GM12875 (cell line): ENCODE data around the gene GHRHR.

Experiments used
- H3K4me3 ChIP-seq: one replicate; pipeline ENCODE4 v1.5.1; 2011; ENCODE audit warnings: low read depth, low read length, control low read depth
- TF ChIP-seq, protein P1 (sequence below): IDR thresholded peaks from 2 replicates; pipeline ENCODE4 v1.5.1; 2011; ENCODE audit warnings: low read depth, mild to moderate bottlenecking, control low read depth, inconsistent platforms, low read length, moderate library complexity, borderline replicate concordance; ENCODE audit not compliant: insufficient read depth

The GHRHR gene

DNA sequence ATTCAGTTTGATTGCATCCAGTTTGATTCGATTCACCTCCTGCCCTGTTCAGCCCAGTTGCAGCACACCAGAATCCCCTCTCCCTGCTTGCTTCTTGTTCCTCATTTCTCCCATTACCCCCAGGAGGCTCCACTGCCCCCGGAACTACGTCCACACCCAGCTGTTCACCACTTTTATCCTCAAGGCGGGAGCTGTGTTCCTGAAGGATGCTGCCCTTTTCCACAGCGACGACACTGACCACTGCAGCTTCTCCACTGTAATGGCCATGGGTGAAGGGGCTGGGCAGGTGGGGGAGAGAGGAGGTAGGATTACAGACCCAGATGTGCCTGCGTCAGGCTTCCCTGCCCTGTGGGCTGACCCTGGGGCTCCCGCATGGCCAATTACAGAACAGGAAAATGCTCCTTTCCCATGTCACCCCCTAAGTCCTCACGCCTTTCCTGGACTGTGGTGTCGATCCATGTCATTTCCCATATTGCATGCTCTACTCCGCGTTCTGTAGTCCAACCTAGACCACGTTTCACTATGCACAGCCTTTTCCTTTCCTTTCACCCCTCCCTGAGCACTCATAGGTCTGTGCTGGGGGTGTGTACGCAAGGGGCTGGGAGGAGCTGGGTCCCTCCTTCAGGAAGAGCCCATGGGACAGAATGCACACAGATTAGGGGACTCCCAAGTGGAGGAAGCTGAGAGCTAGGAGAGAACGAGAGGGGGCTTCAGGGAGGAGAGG lies 8.2 kb downstream of the GHRHR start:
- TF ChIP-seq, protein P1, sequence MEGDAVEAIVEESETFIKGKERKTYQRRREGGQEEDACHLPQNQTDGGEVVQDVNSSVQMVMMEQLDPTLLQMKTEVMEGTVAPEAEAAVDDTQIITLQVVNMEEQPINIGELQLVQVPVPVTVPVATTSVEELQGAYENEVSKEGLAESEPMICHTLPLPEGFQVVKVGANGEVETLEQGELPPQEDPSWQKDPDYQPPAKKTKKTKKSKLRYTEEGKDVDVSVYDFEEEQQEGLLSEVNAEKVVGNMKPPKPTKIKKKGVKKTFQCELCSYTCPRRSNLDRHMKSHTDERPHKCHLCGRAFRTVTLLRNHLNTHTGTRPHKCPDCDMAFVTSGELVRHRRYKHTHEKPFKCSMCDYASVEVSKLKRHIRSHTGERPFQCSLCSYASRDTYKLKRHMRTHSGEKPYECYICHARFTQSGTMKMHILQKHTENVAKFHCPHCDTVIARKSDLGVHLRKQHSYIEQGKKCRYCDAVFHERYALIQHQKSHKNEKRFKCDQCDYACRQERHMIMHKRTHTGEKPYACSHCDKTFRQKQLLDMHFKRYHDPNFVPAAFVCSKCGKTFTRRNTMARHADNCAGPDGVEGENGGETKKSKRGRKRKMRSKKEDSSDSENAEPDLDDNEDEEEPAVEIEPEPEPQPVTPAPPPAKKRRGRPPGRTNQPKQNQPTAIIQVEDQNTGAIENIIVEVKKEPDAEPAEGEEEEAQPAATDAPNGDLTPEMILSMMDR, result no peak
- no peak overlapping the region for H3K4me3 ChIP-seq

DNA sequence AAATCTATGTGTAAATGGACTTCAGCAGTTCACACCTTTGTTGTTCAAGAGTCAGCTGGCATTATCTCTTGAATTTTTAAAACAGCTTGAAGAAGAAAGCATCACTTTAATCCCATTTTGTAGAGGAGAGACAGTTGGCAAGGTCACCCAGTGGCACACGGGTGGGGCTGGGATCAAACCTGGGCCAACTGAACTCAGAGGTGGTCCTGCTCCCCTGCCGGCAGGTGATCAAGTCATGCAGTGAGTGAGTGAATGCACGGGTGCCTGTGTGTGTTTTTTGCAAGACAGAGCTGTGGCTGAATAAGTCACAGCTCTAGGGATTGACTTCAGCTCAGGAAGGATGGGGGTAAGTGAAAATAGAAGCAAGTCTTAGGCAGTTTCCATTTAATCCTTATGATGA lies 9.5 kb downstream of the GHRHR start:
- H3K4me3 ChIP-seq, result no peak overlapping the region
- TF ChIP-seq, protein P1, result no peak

DNA sequence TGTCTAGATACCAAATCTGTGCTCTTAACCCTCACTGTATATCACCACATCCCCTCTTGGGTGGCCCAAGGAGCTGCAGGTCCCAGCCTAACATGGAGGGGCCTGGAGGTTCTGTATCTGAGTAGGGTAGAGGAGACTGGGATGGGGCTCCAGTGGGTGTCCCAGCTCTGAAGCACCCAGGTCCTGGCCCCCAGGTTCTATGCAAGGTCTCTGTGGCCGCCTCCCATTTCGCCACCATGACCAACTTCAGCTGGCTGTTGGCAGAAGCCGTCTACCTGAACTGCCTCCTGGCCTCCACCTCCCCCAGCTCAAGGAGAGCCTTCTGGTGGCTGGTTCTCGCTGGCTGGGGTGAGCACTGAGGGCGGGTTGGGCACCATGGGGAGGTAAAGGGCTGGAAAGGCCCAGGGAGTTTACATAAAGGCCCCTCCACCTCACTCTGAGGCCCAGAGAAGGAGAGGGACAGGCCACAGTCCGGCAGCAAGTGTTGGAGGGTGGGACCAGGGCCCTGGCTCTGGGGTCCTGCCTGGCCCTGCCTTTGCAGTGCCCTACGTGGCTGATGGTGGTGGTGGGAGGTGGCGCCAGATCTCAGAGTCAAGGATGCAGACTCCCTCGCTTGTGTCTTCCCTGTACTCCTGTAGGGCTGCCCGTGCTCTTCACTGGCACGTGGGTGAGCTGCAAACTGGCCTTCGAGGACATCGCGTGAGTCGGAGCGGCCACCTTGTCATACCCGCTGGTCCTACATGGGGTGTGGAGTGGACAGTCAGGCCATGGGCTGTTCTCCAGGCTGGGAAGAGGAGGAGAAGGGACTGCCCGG lies 10.2 kb downstream of the GHRHR start:
- TF ChIP-seq, protein P1, result no peak
- H3K4me3 ChIP-seq, result no peak overlapping the region

DNA sequence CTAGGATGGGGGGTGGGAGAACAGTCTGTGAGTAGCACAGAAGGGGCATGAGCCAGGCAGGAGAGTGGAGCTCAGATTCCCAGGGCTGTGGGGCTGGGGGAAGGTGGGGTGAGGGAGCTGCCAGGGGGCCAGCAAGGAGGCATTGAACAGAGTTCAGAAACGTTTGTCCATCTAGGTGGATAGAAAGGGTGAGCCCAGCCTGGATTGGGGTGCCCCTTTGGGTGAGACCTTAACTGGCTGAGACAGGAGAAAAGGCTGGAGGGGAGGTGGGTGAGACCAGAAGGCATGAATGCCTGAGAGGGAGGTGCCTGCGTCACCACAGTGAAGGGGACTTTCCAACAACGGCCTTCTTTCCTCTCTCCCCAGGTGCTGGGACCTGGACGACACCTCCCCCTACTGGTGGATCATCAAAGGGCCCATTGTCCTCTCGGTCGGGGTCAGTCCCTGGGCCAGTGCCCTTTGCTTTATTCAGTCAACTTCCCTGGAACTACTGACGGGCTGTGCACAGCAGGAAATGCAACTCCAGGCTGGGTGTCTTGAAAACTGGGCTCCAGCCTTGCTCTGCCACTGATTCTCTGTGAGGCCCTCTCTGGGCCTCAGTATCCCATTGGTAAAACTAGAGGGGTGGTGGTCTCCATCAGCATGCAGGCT lies 11.0 kb downstream of the GHRHR start:
- TF ChIP-seq, protein P1, result peak; percentile 88
- H3K4me3 ChIP-seq, result no peak overlapping the region

DNA sequence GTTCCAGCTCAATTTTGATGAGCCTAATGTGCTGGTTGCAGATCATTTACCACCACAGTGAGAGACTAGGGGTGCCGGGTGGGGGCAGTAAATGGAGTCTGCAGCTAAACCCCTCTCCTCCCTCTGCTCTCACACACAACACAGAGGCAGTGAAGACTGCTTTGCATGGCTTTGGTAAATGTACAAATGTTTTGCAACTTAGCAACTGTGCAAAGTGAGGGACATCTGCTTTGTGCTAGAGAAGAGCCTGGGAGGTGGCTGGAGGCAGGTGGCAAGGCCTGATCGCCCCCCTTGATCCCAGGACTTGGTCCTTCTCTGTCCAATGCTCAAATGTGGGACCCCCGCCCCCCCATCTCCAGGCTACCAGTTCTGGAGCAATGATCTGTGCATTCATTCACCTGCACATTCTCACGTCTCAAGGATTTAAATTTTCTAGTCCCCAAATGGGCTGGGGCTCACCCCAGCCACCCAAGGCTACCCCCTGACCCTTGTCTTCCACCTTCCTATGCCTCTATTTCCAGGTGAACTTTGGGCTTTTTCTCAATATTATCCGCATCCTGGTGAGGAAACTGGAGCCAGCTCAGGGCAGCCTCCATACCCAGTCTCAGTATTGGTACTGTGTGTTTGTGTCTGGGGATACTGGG lies 11.6 kb downstream of the GHRHR start:
- H3K4me3 ChIP-seq, result no peak overlapping the region
- TF ChIP-seq, protein P1, result no peak

DNA sequence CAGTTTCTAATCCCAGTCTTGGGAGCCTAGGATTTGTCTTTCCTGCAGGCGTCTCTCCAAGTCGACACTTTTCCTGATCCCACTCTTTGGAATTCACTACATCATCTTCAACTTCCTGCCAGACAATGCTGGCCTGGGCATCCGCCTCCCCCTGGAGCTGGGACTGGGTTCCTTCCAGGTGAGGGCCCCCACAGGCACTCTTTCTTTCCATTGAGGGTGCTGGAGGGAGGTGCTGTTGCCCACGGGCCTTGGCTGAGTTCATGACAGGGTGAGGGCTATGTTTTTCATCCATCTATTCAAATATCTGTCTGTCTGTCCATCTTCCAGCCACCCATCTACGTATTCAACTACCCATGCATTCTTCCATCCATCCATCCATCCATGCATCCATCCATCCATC lies 12.6 kb downstream of the GHRHR start:
- TF ChIP-seq, protein P1, result no peak
- H3K4me3 ChIP-seq, result no peak overlapping the region
